GM19238 (cell line): ENCODE measurements around the gene IGDCC3.
"Not testable (repeated sequence)": the region's sequence is repeated elsewhere in the genome, so short reads cannot be mapped to it uniquely, and the experiment has no call there.

Experiments used
- DNase-seq: peaks from one replicate; pipeline ENCODE4 v3.0.0; 2011; ENCODE audit warnings: low spot score; ENCODE audit not compliant: insufficient read length

The IGDCC3 gene

DNA sequence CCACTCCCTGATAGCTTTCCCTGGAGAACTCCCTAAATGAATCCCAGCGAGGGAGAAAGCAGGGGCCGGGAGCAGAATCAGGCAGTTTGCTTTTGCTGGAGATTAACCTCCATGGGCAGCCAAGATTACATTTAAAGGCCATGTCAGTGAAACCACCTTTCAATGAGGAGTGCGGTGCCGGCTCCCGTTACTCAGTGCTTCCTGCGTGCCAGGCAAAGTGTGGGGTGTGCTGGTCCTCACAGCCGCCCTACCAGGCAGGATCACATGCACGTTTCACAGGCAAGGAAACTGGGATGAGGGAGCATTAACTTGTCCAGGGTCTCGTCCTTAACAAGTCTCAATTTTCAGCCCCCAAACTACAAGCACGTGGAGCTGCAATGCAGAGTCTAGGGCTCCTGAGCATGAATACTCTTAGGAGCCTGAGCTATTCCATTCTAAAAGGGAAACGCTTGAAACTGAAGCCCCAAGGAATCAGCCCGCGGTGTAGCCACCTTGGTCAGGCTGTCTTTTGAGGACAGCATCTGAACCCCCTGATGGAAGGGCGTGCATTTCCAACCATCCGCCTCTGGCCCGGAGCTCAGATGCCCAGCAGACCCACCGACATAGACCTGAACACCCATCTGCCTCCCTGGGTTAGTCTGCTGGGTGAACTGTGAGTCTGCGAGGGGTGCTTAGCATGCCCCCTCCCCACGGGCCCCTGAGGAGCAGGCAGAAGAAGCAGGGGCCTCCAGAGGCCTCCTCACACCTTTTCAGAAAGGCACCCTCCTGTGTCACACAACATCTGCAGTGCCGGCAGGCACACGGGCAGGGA lies 5.6 kb downstream of the IGDCC3 start:
- DNase-seq = no peak

DNA sequence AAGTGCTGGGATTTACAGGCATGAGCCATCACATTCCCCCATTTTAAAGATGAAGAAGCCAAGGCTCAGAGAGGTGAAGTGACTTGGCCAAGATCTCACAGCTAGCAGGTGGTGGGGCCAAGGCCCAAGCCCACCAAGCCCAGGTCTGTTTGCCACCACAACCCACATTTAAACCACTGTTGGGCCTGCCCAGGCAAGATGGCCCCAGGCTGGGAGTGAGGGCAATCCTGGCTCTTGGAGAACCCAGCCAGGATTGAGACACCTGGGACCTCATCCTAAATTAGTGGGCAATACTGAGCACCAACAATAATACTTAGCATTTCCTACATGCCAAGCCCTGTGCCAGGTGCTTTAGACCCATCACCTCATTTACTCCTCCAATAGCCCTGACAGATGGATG lies 6.9 kb downstream of the IGDCC3 start:
- DNase-seq = no peak

DNA sequence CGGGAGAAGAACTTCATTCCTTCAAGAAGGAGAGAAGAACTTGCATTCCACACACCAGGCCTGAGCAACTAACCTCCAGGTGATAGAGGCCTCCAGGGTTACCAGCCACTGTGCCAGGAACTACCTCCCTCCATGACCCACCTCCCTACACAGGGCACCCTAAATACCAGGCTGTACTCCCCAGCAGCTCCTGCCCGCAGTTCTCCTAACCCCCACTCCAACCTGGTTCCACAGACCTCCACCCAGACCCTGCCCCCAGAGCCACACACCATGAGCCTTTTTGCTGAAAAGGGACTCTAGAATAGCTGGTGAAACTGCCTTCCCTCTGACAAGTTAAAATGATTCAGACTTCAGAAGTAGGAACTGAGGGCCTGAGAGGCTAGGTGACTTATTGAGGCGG lies 8.2 kb downstream of the IGDCC3 start:
- DNase-seq = no peak

DNA sequence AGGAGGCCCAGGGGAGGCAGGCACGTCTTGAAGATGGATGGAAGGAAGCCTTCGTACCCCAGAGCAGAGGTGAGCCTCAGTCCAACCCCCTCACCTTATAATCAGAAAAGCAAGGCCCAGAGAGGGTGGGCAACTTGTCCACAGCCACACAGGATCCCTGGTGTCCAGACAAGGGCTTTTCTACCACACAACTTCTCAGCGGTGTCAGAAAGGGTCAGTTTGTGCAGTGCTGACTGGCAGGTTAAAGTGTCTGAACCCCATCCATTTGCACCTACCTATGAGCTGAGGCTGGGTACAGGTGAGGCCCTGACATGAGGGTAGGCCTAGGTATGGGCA lies 8.6 kb downstream of the IGDCC3 start:
- DNase-seq = no peak

DNA sequence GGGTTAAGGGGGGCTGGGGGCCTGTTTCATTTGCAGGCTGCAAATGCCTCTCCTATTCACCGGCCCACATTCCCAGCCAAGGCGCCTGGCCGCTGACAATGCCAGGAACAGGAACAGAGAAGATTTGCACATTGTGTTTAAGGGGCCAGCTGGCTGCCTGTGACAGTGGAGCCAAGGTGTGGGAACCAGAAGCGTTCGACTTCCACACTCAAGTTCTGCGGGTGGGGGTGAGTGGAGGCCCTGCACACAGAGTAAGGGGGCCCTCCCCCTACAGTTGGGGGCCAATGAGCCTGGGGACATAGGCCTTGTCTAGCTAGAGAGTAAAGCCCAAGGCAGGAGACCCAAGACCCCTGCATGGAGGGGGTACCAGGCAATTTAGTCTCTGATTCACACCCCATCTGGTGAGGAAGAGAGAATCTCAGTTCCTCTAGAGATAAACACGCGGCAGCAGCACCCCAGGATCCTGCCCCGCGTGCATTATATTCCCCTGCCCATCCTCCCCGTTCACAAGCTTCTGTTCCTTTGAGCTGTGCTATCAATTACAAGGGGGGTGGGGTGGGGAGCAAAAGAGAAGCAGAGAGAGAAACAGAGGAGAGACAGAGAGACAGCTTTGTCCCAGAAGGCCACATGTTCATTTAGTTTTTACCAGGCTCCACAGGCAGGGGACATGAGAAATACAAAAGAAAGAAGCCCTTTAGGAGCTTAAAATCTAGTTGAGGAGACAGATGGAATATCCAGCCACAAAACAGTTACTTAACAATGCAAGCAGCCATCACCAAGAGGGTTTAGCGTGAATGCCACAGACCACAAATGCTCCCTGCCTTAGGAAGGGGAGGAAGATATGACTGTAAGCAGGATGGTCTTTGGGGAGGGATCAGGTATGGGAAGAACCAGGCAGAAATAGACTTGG lies 9.2 kb downstream of the IGDCC3 start:
- no peak for DNase-seq

DNA sequence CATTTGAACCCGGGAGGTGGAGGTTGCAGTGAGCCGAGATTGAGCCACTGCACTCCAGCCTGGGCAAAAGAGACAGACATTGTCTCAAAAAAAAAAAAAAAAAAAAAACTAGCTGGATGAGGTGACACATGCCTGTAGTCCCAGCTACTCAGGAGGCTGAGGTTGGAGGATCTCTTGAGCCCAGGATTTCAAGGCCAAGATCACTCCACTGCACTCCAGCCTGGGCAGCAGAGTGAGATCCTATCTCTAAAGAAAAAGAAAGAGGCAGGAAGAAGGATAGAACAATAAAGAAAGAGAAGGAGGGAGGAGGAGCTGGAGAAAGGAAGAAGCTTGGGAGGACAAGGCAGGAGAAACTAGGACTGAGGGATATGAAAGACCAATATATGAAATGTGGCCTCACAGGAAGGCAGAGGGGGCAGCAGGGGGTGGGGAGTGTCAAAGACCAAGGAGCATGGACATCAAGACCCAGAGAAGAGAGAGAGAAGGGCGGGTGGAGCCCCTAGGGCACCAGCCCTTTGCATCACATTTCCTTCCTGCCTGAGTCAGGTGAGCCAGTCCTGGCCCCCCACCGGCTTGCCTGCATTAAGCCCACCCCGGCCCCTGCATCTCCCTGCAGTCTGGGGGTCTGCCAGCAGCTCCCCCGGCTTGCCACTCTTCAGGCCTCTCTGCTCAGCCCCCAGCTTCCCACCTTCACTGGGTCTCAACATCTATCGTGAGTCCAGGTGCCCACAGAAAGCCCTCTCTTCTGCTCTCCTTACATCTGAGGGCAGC lies 11.5 kb downstream of the IGDCC3 start:
- no peak for DNase-seq

DNA sequence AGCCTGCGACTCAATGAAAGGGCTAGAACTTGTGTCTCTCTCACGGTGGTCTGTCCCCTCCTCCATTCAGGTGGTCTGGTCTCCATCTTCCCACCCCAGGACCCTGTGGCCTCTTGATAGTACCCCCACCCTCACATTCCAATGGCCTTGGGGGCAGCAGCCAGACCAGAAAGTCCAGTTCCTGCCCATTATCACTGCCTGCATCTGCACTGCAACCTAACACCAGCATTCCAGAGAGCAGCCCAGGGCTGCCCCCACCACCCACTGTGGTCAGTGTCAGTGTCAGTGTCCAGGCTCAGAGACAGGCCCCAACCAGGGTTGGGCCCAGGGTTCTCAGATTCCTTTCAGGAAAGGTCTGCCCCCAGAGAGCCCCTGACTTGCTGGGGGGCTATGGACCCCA lies 12.6 kb downstream of the IGDCC3 start:
- DNase-seq = no peak

DNA sequence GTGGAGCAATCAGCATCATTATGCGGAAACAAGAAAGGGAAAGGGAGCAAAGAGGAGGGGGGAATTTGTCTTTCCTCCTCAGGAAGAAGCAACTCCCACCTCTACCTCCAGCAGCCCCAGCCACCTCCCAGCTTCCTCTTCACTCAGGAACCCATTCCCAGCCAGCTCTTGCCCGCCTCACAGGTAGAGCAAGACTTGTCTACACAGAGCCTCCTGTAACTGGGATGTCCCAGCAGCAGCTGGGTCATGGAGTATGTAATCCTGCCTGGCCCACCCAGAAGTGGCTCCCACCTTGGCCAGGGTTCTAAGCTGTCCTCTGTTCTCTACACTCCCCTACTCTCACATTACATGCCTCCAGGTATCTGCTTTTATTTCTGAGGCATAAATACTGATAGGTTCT lies 14.0 kb downstream of the IGDCC3 start:
- DNase-seq = no peak

DNA sequence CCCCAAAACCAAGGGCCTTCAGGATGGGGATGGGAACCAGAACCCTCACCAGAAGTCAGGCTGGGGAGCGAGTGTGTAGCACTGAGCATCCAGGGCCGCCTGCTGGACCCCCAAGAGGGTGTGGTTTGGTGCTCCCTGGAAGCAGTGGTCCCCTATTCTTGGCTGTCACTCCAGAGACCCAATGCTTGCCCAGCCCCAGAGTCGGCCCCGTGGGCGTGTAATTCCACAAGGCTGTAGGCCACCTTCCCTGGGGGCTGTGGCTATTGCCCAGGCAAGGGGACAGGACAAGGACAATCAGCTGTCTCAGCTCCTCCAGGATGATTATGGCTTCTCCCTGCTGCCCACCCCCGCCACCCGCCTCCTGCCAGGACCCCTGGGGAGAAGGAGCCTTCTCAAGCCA lies 14.5 kb downstream of the IGDCC3 start:
- no peak for DNase-seq

DNA sequence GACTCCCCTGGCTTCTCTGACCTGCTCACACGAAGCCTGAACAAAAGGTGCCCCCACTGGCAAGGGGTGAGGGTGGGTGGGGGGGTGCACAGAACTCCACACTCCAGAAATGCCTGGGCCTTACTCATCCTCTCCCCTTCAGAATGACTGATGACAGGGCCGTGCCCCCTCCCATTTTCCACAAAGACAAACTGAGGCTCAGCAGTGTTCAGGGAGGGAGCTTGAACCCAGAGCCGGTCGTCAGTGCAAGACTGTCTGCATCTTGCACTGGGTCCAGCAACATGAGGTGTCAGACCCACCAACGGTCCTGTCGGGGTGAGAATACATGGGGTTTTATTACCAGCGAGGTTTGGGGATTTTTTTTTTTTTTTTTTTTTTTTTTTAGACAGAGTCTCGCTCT lies 15.3 kb downstream of the IGDCC3 start:
- no peak for DNase-seq

DNA sequence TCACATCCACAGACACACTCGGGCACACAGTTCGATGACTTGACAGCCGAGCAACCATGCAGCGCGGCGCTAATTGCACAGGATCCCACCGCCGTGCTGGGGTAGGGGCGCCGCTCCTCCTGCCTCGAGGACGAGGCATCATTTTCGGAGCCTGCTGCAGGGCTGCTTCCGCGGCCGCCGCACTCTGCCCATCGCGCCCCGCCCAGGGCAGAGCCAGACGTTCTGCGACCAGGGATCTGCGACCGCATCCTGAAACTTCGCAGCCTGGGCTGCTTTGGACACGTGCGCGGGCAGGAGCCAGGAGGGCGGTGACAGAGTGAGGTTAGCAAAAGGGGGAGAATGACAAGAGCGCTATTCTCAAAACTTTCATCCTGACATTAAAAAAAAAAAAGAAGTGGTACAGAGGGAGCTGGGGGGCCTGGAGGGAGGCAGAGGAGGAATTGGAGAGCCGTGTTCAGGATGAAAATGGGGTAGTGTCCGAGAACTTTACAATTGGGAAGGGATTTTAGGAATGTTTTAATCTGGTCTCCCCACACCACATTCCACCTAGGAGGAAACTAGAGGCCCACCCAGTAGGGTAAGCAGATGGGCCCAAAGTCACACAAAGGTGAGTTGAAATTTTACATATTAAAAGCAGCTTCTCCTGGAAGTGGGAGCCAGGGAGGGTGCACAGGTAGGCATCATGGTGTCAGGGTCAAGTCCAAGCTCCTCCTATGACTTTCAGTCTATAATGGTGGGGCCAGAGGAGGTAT lies 15.9 kb downstream of the IGDCC3 start:
- no peak for DNase-seq

DNA sequence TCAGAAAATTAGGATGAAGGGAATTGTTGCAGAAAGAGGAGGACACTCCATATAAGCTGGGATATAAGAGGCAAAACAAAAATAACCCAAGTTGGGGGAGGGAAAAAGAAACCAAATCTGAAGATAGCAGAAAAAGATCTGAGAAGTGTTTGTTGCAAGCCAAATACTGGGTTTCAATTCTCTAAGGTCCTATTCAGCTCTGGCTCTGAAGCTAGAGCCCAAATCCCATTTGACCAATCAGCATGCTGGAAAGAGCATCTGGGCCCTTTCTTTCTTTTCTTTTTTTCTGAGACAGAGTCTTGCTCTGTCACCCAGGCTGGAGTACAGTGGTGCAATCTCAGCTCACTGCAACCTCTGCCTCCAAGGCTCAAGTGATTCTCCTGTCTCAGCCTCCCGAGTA lies 17.3 kb downstream of the IGDCC3 start:
- DNase-seq = no peak

DNA sequence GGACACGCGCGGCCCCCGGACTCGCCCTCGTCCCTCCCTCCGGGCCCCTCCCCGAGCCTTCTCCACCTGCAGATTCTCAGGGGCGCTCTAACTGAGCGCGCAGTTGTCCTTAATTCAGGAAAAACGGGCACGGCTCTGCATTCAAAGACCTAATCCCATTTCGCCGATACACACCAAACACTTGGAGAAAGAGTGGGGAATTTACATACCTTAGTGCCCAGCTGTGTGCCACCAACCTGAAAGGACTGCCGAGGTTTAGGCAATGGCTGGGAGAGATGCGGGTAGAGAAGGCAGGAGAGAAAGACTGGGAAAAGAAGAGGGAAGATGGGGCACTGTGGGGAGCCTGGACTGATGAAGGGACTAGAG lies 21.8 kb downstream of the IGDCC3 start:
- no peak for DNase-seq

DNA sequence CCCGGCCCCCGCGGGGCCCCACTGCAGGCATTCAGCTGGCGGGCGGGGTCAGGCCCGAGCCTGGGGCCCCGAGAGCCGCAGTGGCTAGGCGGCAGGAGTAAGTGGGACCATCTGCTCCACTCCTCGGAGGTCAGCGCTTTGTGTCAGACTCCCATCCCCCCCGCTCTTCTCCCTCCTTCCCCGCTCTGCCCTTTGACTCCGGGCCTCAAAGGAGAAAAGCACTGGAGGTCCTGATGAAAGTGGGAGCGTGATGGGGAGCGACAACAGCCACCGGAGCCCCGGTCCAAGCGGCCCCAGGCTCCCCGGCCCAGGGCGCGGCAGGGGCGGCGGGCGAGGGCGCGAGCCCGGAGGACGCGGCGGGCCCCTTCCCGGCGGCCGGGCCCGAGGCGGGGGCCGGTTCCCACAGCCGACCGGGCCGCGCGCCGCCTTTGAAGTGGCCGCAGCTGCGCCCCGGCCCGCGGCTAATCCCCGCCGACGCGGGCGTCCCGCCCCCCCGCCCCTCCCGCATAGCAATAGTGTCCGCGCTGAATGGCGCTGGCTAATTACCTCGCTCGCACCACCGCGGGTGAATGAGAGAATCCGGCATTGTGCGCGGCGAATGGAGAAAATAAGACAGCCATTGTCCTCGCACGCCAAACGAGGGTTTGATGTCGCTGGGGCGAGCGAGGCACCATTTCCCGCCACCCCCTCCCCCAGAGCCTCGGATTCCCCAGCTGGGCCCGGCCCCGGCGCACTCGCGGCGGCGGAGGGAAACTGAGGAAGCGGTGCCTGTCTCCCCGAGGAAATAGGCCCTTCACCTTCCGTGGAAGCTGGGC lies 22.4 kb downstream of the IGDCC3 start:
- DNase-seq = no peak

DNA sequence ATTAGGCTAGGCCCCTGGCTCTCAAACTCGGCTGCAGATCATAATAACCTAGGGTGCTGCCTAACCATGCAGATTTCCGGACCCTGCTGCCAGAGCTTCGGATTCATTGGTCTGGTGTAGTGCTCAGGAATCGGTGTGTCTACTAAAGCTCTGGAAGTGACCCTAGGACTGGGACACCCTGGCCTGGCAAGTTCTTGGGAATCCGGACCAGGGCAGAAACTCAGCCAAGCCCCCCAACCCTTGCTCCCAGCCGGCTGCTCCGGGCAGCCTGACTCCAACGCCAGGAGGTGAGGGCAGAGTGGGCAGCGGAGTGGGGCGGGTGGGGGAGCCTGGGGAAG lies 23.0 kb downstream of the IGDCC3 start:
- DNase-seq = no peak

DNA sequence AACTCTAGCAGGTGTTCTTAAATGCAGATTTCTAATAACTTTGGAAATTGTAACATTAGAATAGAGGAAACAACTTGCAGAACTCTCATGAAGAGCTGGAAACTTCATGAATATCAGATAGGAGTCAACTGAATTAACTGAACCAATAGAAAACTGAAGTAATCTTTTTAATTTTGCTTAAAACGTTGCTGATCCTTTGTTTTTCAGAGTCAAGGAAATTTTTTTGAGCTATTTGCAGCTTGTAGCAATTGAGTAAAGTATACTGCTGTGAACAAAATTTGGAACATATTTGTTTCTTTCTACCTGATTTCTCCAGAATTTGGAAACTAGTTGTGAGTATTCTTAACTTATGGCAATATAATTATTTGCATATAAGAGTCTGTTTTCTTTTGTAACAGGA lies 25.8 kb downstream of the IGDCC3 start:
- not testable (repeated sequence) for DNase-seq

DNA sequence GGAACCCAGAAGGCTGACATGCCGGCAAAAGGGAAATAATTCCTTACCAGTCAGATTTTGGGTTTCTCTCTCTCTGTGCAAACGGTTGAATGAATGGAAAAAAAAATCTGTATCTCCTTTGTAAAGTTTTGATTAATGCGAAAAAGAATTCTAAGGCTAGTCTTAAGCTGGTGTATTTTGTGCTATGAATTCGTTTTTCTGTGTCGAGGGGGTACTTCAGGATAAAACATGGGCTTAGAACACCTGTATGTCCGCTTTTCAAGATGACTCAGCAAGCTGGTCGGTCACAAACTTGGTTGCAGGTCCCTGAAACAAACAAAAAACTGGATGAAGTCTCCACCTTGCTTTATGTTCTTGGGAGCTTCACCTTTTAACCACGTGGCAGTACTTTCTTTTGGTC lies 28.5 kb downstream of the IGDCC3 start:
- DNase-seq = no peak

DNA sequence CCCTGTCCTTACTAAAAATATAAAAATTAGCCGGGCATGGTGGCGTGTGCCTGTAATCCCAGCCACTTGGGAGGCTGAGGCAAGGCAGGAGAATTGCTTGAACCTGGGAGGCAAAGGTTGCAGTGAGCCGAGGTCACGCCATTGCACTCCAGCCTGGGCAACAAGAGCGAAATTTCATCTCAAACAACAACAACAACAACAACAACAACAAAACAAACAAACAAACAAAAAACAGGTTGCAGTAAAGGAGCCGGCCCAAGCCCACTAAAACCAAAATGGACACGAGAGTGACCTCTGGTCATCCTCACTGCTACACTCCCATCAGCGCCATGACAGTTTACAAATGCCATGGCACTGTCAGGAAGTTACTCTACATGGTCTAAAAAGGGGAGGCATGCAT lies 30.0 kb downstream of the IGDCC3 start:
- DNase-seq = not testable (repeated sequence)

DNA sequence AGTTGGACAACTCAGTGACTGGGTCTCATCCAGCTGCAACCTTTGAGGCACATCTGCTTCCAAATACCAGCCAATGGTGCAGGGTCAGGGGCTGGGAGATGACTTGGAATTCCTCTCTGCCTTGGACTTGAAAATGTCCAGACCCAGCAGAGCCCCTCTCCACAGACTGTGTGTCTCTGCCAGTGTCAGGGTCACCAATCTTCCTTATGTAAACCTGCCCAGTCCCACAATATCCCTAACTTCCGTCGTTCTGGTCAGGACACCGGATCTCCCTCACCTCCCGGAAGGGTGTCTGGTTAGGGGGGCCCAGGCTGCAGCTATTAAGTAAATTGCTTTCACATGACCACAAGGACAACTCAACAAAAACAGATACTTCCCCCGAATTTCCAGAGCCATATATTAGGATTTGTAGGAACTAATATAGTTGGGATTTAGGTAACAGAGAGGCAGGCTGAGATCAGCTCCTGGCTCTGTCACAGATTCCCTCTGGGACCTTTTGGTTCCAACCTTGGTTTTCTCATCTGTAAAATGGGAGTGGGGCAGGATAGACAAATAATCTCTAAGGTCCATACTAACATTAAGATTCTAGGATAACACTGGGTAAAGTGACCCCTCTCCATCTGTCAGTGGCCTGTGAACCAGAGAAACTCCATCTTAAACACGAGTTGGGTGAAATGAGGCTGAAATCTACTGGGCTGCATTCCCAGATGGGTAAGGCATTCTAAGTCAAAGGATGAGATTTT lies 30.8 kb downstream of the IGDCC3 start:
- DNase-seq = no peak

DNA sequence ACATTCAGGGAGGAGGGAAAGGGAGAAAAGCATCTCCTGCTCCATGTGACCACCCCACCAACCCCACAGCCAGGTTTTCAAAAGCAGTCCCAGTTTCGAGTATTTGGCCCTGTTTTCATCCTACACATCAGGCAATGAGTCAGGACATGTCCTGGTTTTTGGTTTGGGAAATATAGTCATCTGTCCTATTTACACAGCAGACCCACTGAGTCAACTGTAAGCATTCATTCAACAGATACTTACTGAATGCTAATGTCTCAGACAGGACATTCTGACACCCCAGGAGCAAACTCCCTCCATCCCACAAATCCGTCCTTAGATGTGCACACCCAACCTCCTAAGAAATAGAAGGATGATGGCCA lies 32.9 kb downstream of the IGDCC3 start:
- DNase-seq = no peak
